Breast epithelium (tissue), 4 donors: Measurements from ENCODE around the gene UBE2E1. TPM values are rescaled to one million over a fixed set of nuclear protein-coding genes. Genes with fewer than 3 reads are reported as not detected.
"Not testable (repeated sequence)": the region's sequence is repeated elsewhere in the genome, so short reads cannot be mapped to it uniquely, and the experiment has no call there.

Experiments used
- DNase-seq, 2 donors: peaks; one replicate each; pipeline ENCODE4 v3.0.0-alpha.2; 2019; ENCODE audit warnings: low spot score in 2 of 2
- H3K27ac ChIP-seq, 2 donors: fragments of 200-600 bp; sonication (generic) in 1 of 2; one replicate each; pipeline ENCODE4 v1.5.1; 2016 to 2019; ENCODE audit warnings: mild to moderate bottlenecking in 1 of 2
- H3K27me3 ChIP-seq, 2 donors: fragments of 200-600 bp; sonication (generic) in 1 of 2; one replicate each; pipeline versions ENCODE4 v1.5.1 to v1.6.0; 2017 to 2019; ENCODE audit warnings: control low read depth in 1 of 2, mild to moderate bottlenecking in 1 of 2
- H3K36me3 ChIP-seq: fragments of 200-600 bp; one replicate; pipeline ENCODE4 v1.5.1; 2019
- H3K4me1 ChIP-seq, 2 donors: fragments of 200-600 bp; sonication (generic); one replicate each; pipeline ENCODE4 v1.5.1; 2016 to 2019; ENCODE audit warnings: control low read depth in 1 of 2
- H3K4me3 ChIP-seq, 3 donors: fragments of 200-600 bp; sonication (generic); 1 replicate in 2 of 3; 2 replicates in 1 of 3; pipeline ENCODE4 v1.5.1; 2016 to 2019; ENCODE audit warnings: mild to moderate bottlenecking in 3 of 3, moderate library complexity in 2 of 3
- H3K9me3 ChIP-seq, 2 donors: fragments of 200-600 bp; sonication (generic) in 1 of 2; one replicate each; pipeline ENCODE4 v1.5.1; 2016 to 2019; ENCODE audit warnings: control low read depth in 1 of 2
- CTCF ChIP-seq, 3 donors: fragments of 450-650 bp; IDR thresholded peaks; one replicate each; pipeline ENCODE4 v1.5.1; 2016 to 2017; ENCODE audit warnings: antibody characterized with exemption in 3 of 3, mild to moderate bottlenecking in 3 of 3, moderate library complexity in 3 of 3
- POLR2A ChIP-seq: fragments of 450-650 bp; IDR thresholded peaks from one replicate; pipeline ENCODE4 v1.6.1; 2016; ENCODE audit warnings: antibody characterized with exemption, mild to moderate bottlenecking, moderate library complexity
- POLR2AphosphoS5 ChIP-seq, 3 donors: sonication (generic); formaldehyde crosslinking; IDR thresholded peaks; one replicate each; pipeline ENCODE4 v1.6.1; 2017; ENCODE audit warnings: antibody characterized with exemption in 3 of 3
- intact Hi-C: fragments of 100-400 bp; cut with DNase I; formaldehyde crosslinking; loops from one replicate; pipeline ENCODE4 v1.15.1; 2023; ENCODE audit warnings: low total_unique reads
- total RNA-seq, 3 donors: library from RNA; depleted of rRNA; stranded (reverse); fragments of >200 nt; gene quantifications; one replicate each; pipeline ENCODE4 v1.1.0, GENCODE V29; 2016

UBE2E1 gene
- total RNA-seq, 3 donors from 2014 or later: 86.4 to 127 (median 111) TPM

DNA sequence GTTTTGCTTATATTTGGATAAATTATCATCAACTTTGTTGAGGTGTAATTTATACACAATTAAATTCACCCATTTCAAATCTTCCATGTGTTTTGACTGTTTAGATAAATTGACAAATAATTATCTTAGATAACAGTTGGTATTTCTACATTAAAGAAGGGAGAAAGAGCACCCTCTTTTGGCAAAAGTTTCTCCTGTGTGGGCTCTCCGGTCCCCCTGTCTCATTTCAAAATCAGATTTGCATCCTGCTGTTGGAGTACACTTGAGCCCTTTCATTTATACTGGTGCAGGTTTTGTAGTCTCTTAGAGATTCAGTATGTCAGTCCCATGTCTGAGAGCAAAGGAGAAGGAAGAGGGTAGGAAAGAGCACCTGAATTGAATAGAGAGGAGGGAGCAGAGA is 61.6 kb downstream of the UBE2E1 start:
- Histone ChIP-seq H3K4me3 (no peak overlapping the region), H3K27ac (no peak overlapping the region), H3K36me3 (no peaks in the 10 kb centered on the region), H3K4me1 (peaks cover 0 to 15% of the 10 kb centered on the region in 2 donors), H3K9me3 (no peaks in the 10 kb centered on the region), H3K27me3 (no peaks in the 10 kb centered on the region)
- TF ChIP-seq POLR2A (no peak), CTCF (IDR thresholded peaks at IDR 0.05) (no peak), POLR2AphosphoS5 (IDR thresholded peaks at IDR 0.05) (no peak)
- no peak for DNase-seq
- intact Hi-C loops: no loop called here

GRCh38 chr3:23867838-23868237 is 62.1 kb downstream of the UBE2E1 start:
- intact Hi-C loops: no loop called here
- no peak overlapping the region for H3K4me3 ChIP-seq
- no peaks in the 10 kb centered on the region for H3K36me3 ChIP-seq
- H3K4me1 ChIP-seq: peaks cover 0 to 15% of the 10 kb centered on the region in 2 donors
- H3K27me3 ChIP-seq: no peaks in the 10 kb centered on the region
- no peak overlapping the region for H3K27ac ChIP-seq
- no peaks in the 10 kb centered on the region for H3K9me3 ChIP-seq
- no peak for DNase-seq
- no peak for TF ChIP-seq POLR2A
- no peak for TF ChIP-seq POLR2AphosphoS5 (IDR thresholded peaks at IDR 0.05)
- TF ChIP-seq CTCF (IDR thresholded peaks at IDR 0.05): no peak

GRCh38 chr3:23869977-23870662 is 64.4 kb downstream of the UBE2E1 start:
- Histone ChIP-seq H3K36me3 (no peaks in the 10 kb centered on the region), H3K27me3 (no peaks in the 10 kb centered on the region), H3K4me1 (peaks cover 0 to 15% of the 10 kb centered on the region in 2 donors), H3K27ac (no peak overlapping the region), H3K9me3 (no peaks in the 10 kb centered on the region), H3K4me3 (no peak overlapping the region)
- DNase-seq: no peak
- no peak for TF ChIP-seq POLR2A
- TF ChIP-seq CTCF (IDR thresholded peaks at IDR 0.05): no peak
- no peak for TF ChIP-seq POLR2AphosphoS5 (IDR thresholded peaks at IDR 0.05)
- intact Hi-C loops: no loop called here

DNA sequence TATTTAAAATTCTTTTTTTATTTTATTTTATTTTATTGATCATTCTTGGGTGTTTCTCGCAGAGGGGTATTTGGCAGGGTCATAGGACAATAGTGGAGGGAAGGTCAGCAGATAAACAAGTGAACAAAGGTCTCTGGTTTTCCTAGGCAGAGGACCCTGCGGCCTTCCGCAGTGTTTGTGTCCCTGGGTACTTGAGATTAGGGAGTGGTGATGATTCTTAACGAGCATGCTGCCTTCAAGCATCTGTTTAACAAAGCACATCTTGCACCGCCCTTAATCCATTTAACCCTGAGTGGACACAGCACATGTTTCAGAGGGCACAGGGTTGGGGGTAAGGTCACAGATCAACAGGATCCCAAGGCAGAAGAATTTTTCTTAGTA is 64.9 kb downstream of the UBE2E1 start:
- intact Hi-C loops, H3K36me3 ChIP-seq: not testable (repeated sequence)
- peaks cover 0 to 12% of the 10 kb centered on the region in 2 donors for H3K4me1 ChIP-seq

GRCh38 chr3:23871361-23871760 is 65.6 kb downstream of the UBE2E1 start:
- H3K27me3 ChIP-seq, H3K9me3 ChIP-seq, DNase-seq, H3K4me3 ChIP-seq, H3K27ac ChIP-seq, intact Hi-C loops, H3K4me1 ChIP-seq, H3K36me3 ChIP-seq: not testable (repeated sequence)

More for the DNA sequence above, 64.9 kb downstream of the UBE2E1 start:
- H3K9me3 ChIP-seq, DNase-seq, H3K4me3 ChIP-seq, H3K27me3 ChIP-seq, H3K27ac ChIP-seq: not testable (repeated sequence)

- no peak for TF ChIP-seq CTCF (IDR thresholded peaks at IDR 0.05)
- TF ChIP-seq POLR2A: no peak
- no peak for TF ChIP-seq POLR2AphosphoS5 (IDR thresholded peaks at IDR 0.05)
- intact Hi-C loops: no loop called here
- Histone ChIP-seq H3K4me3 (no peak overlapping the region), H3K9me3 (no peaks in the 10 kb centered on the region), H3K4me1 (peaks cover 0 to 9% of the 10 kb centered on the region in 2 donors), H3K27me3 (no peaks in the 10 kb centered on the region), H3K27ac (no peak overlapping the region), H3K36me3 (no peaks in the 10 kb centered on the region)
- DNase-seq: no peak
These were observed 66.6 kb downstream of the UBE2E1 start for GRCh38 chr3:23872330-23872729.
